Activated B cell treated with CpG ODN at 0.5 μM for 24 hours (primary cell): ENCODE data around the gene CRHR2. TPM values are rescaled to one million over a fixed set of nuclear protein-coding genes. Genes with fewer than 3 reads are reported as not detected.
"Not testable (repeated sequence)": the region's sequence is repeated elsewhere in the genome, so short reads cannot be mapped to it uniquely, and the experiment has no call there.

Experiments
- ATAC-seq: fragments of 200-7000 bp; cut with Tn5 transposase; one replicate; pipeline ENCODE4 v1.10.0; 2021; ENCODE audit warnings: low read depth, mild to moderate bottlenecking, moderate library complexity
- CTCF ChIA-PET: fragments of 350-600 bp; sonication (Branson Sonifier 250); formaldehyde crosslinking; loops from one replicate; lab custom pipeline; 2021; ENCODE audit warnings: antibody characterized with exemption; lab: Charles Lee
- POLR2A ChIA-PET: fragments of 350-600 bp; sonication (Branson Sonifier 250); formaldehyde crosslinking; loops from one replicate; lab custom pipeline; 2021; ENCODE audit warnings: antibody characterized with exemption; lab: Charles Lee
- DNase-seq: peaks from one replicate; pipeline ENCODE4 v3.0.0; 2022
- H3K27ac Mint-ChIP-seq: one replicate; pipeline ENCODE4 v1.8.0; 2020; ENCODE audit warnings: mixed read lengths
- H3K27me3 Mint-ChIP-seq: one replicate; pipeline ENCODE4 v1.8.0; 2021; ENCODE audit warnings: mixed read lengths
- H3K36me3 Mint-ChIP-seq: one replicate; pipeline ENCODE4 v1.8.0; 2021; ENCODE audit warnings: low read depth, mixed read lengths
- H3K4me1 Mint-ChIP-seq: one replicate; pipeline ENCODE4 v1.8.0; 2021; ENCODE audit warnings: mixed read lengths
- H3K4me3 Mint-ChIP-seq: one replicate; pipeline ENCODE4 v1.8.0; 2020; ENCODE audit warnings: mild to moderate bottlenecking, mixed read lengths
- H3K9me3 Mint-ChIP-seq: one replicate; pipeline ENCODE4 v1.8.0; 2020; ENCODE audit warnings: mixed read lengths
- intact Hi-C: fragments of 100-400 bp; cut with micrococcal nuclease; formaldehyde crosslinking; loops from one replicate; pipeline ENCODE4 v1.15.1; 2024
- total RNA-seq: library from RNA; stranded (reverse); gene quantifications from 2 replicates; pipeline ENCODE4 v1.2.3, GENCODE V29; 2022
- TF ChIP-seq, protein P1 (sequence below): fragments of 200-600 bp; IDR thresholded peaks from one replicate; pipeline ENCODE4 v1.8.0; 2022; ENCODE audit warnings: antibody characterized with exemption, mild to moderate bottlenecking

The CRHR2 gene
- total RNA-seq, 1 donor from 2014 or later, result not detected

DNA sequence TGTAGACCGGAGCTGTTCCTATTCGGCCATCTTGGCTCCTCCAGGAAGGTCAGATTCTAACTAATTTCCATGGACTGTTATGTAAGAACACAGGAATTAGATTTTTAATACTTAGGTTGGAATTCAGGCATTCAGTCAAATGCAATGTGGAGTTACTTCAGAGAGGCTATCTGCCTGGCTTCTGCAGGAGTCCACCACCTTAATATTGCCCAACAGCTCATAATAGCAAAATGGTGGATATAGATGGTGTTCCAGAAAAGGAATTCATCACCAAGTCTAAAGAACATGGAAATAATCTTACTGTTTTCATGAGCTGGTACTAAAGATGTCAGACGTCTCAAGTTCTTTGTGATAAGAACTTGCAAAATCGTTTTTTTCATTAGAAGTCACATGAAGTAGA lies 39.5 kb downstream of the CRHR2 start:
- TF ChIP-seq, protein P1, sequence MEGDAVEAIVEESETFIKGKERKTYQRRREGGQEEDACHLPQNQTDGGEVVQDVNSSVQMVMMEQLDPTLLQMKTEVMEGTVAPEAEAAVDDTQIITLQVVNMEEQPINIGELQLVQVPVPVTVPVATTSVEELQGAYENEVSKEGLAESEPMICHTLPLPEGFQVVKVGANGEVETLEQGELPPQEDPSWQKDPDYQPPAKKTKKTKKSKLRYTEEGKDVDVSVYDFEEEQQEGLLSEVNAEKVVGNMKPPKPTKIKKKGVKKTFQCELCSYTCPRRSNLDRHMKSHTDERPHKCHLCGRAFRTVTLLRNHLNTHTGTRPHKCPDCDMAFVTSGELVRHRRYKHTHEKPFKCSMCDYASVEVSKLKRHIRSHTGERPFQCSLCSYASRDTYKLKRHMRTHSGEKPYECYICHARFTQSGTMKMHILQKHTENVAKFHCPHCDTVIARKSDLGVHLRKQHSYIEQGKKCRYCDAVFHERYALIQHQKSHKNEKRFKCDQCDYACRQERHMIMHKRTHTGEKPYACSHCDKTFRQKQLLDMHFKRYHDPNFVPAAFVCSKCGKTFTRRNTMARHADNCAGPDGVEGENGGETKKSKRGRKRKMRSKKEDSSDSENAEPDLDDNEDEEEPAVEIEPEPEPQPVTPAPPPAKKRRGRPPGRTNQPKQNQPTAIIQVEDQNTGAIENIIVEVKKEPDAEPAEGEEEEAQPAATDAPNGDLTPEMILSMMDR, result no peak
- no peaks in the 10 kb centered on the region for H3K4me1 Mint-ChIP-seq
- ChIA-PET POLR2A (no interaction called here), CTCF (no interaction called here)
- no peaks in the 10 kb centered on the region for H3K9me3 Mint-ChIP-seq
- H3K27me3 Mint-ChIP-seq, result no peaks in the 10 kb centered on the region
- no peak overlapping the region for H3K27ac Mint-ChIP-seq
- peaks cover 37% of the 10 kb centered on the region for H3K36me3 Mint-ChIP-seq
- intact Hi-C loops, result no loop called here
- H3K4me3 Mint-ChIP-seq, result no peak overlapping the region
- ATAC-seq (no peak), DNase-seq (no peak)

DNA sequence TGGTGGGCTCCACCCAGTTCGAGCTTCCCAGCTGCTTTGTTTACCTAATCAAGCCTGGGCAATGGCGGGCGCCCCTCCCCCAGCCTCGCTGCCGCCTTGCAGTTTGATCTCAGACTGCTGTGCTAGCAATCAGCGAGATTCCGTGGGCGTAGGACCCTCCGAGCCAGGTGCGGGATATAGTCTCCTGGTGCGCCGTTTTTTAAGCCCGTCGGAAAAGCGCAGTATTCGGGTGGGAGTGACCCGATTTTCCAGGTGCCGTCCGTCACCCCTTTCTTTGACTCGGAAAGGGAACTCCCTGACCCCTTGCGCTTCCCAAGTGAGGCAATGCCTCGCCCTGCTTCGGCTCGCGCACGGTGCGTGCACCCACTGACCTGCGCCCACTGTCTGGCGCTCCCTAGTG lies 39.9 kb downstream of the CRHR2 start:
- intact Hi-C loops, H3K4me3 Mint-ChIP-seq, H3K27ac Mint-ChIP-seq, DNase-seq, ATAC-seq, CTCF ChIA-PET, POLR2A ChIA-PET, H3K27me3 Mint-ChIP-seq, H3K4me1 Mint-ChIP-seq, H3K9me3 Mint-ChIP-seq: not testable (repeated sequence)
- H3K36me3 Mint-ChIP-seq, result peaks cover 37% of the 10 kb centered on the region

DNA sequence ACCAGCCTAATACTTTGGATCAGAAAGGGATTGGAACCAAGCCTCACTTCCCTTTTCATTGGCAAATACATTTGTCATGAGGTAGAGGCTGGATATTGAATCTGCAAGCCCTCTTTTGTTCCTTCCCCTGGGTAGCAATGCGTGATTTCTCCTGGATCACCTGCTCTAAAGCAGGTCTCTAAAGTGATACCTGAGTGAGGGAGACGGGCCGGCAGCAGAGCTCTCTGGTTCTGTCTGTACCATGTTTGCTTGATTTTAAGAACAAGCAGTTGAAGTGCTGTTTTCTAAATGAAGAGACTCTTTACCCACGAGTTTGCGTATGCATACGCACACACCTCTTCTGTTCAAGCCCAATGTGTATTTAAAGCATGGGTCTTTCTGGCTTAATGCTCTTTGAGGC lies 46.5 kb downstream of the CRHR2 start:
- Mint-ChIP-seq H3K36me3 (peaks cover 56% of the 10 kb centered on the region), H3K4me3 (no peak overlapping the region), H3K4me1 (no peaks in the 10 kb centered on the region), H3K27me3 (no peaks in the 10 kb centered on the region), H3K27ac (no peak overlapping the region), H3K9me3 (no peaks in the 10 kb centered on the region)
- ChIA-PET CTCF (no interaction called here), POLR2A (no interaction called here)
- no peak for DNase-seq
- no peak for ATAC-seq
- TF ChIP-seq, protein P1, result no peak
- intact Hi-C loops, result no loop called here

DNA sequence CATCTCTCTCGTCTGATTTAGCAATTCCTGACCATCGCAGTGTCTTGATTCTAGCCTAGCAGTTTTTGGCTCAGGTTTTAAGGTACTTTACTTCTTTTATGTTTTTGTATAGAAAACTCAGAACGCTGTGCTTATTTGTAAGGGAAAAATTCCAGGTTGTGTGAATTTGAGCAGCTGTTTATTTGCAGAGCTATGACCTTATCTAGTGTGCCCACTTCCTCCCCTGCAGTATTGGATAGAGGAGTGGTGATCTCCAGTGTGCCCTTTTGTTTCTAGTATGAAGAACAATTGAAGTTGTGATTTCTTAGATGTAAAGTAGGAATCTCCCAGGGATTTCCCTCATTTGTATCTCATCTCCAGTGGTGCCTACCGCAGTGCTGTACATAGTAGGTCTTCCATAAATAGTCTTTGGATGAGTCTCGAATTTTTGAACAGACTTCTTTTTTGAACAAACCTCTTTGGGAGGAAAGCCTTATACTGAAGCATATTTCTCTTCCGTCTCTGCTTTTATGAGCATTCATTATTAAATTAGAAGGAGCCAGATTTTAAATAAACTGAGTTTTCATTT lies 47.5 kb downstream of the CRHR2 start:
- no peak for DNase-seq

DNA sequence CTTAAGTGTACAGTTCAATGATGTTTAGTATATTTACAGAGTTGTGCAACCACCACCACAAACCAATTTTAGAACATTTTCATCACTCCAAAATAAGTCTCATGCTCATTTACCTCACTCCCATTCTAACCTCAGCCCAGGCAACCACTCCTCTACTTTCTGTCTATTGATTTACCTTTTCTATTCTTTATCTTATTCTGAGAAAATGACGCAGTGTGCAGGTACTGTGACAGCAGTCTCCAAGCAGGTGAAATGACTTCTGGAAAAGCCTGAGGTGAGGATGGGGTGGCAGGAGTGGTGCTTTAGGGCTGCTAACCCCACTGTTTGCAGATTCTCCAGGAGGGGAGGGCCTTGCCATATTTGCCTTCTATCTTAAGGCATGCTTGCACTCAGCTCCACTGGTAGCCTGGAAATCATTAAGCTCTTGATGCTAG lies 48.0 kb downstream of the CRHR2 start:
- POLR2A ChIA-PET, result no interaction called here
- peaks cover 62% of the 10 kb centered on the region for H3K36me3 Mint-ChIP-seq
- H3K9me3 Mint-ChIP-seq, result no peaks in the 10 kb centered on the region
- H3K27ac Mint-ChIP-seq, result no peak overlapping the region
- TF ChIP-seq, protein P1, result no peak
- no peaks in the 10 kb centered on the region for H3K4me1 Mint-ChIP-seq
- H3K4me3 Mint-ChIP-seq, result no peak overlapping the region
- intact Hi-C loops, result no loop called here
- no peaks in the 10 kb centered on the region for H3K27me3 Mint-ChIP-seq
- CTCF ChIA-PET, result no interaction called here
- DNase-seq (no peak), ATAC-seq (no peak)

More for the DNA sequence above, 47.5 kb downstream of the CRHR2 start:
- Mint-ChIP-seq H3K4me3 (no peak overlapping the region), H3K36me3 (peaks cover 60% of the 10 kb centered on the region), H3K4me1 (no peaks in the 10 kb centered on the region), H3K27ac (no peak overlapping the region), H3K27me3 (no peaks in the 10 kb centered on the region), H3K9me3 (no peaks in the 10 kb centered on the region)
- intact Hi-C loops, result no loop called here
- TF ChIP-seq, protein P1, result no peak
- ATAC-seq, result no peak
- CTCF ChIA-PET, result no interaction called here
- POLR2A ChIA-PET, result no interaction called here

DNA sequence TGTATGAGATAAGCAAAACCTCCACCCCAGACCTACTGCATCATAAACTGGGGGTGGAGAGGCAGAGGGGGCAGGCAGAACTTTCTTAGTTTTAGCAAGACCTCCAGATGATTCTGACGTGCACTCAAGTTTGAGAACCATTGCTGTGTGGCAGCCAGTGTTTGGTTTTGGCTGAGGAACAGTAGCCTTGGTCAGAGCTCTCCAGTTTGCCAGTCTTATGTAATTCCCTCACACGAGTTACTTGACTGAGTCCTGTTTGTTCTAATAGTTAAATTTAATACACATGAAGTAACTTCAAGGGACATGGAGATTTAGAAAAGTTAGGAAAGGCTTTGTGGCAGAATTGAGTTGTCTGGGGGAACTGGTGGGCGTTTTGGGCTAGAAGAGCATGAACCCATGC lies 49.0 kb downstream of the CRHR2 start:
- intact Hi-C loops, result no loop called here
- Mint-ChIP-seq H3K27me3 (no peaks in the 10 kb centered on the region), H3K27ac (no peak overlapping the region), H3K4me3 (no peak overlapping the region), H3K4me1 (no peaks in the 10 kb centered on the region), H3K9me3 (no peaks in the 10 kb centered on the region), H3K36me3 (peaks cover 70% of the 10 kb centered on the region)
- ChIA-PET POLR2A (no interaction called here), CTCF (no interaction called here)
- DNase-seq (no peak), ATAC-seq (no peak)
- TF ChIP-seq, protein P1, result no peak
